GM18519 (cell line): ENCODE measurements around the gene SPON2.

Source experiments
- ATAC-seq: cut with Tn5 transposase; IDR thresholded peaks from one replicate; pipeline ENCODE4 v1.9.1; 2021; ENCODE audit warnings: mild to moderate bottlenecking, moderate library complexity; ENCODE audit not compliant: unreplicated experiment, low FRiP score

Gene SPON2

GRCh38 chr4:1195109-1195671 is 22.8 kb upstream of the SPON2 start:
- ATAC-seq = no peak

GRCh38 chr4:1194010-1194900 is 21.9 kb upstream of the SPON2 start:
- ATAC-seq = no peak

GRCh38 chr4:1193206-1194009 is 21.0 kb upstream of the SPON2 start:
- no peak for ATAC-seq

- ATAC-seq = no peak
These were observed 20.3 kb upstream of the SPON2 start for GRCh38 chr4:1192493-1193205.

- ATAC-seq = no peak
These were observed 19.7 kb upstream of the SPON2 start for GRCh38 chr4:1192091-1192492.

GRCh38 chr4:1191621-1192020 is 19.2 kb upstream of the SPON2 start:
- no peak for ATAC-seq

- ATAC-seq = no peak
These were observed 14.8 kb upstream of the SPON2 start for GRCh38 chr4:1187182-1187581.

GRCh38 chr4:1183985-1184773 is 11.8 kb upstream of the SPON2 start:
- no peak for ATAC-seq

- no peak for ATAC-seq
These were observed 9.9 kb upstream of the SPON2 start for GRCh38 chr4:1182313-1182712.

GRCh38 chr4:1180663-1181062 is 8.3 kb upstream of the SPON2 start:
- no peak for ATAC-seq

- no peak for ATAC-seq
These were observed 7.6 kb upstream of the SPON2 start for GRCh38 chr4:1179976-1180375.

GRCh38 chr4:1179089-1179441 is 6.7 kb upstream of the SPON2 start:
- ATAC-seq = no peak

GRCh38 chr4:1178300-1179088 is 6.1 kb upstream of the SPON2 start:
- ATAC-seq = no peak

- ATAC-seq = no peak
These were observed 5.1 kb upstream of the SPON2 start for GRCh38 chr4:1177274-1178141.

- ATAC-seq = no peak
These were observed 4.3 kb upstream of the SPON2 start for GRCh38 chr4:1176398-1177273.

GRCh38 chr4:1175635-1176229 is 3.3 kb upstream of the SPON2 start:
- ATAC-seq = no peak
